ENCODE data around the gene PCCA.

- TF ChIP-seq ZBTB42 (CRISPR knock-in tag; IDR thresholded peaks at IDR 0.05): no peak
- no peak for TF ChIP-seq MAX (IDR thresholded peaks at IDR 0.05)
- TF ChIP-seq POLR2A (IDR thresholded peaks at IDR 0.05; ENCODE audit: insufficient read depth in 1 of 2, low read depth in 2 of 2, low read length in 2 of 2): no peak
- no peak for TF ChIP-seq NR2C2 (CRISPR knock-in tag; IDR thresholded peaks at IDR 0.05; ENCODE audit: borderline replicate concordance)
These were observed 249.4 kb downstream of the PCCA start for GRCh38 chr13:100338275-100338674.
